Upper lobe of left lung (tissue), 6 donors: ENCODE data around the gene STH. TPM values are rescaled to one million over a fixed set of nuclear protein-coding genes. Genes with fewer than 3 reads are reported as not detected.

Experiments
- ATAC-seq, 2 donors: fragments of 200-7000 bp; cut with Tn5 transposase; one replicate each; pipeline ENCODE4 v1.9.1; 2022; ENCODE audit warnings: mild to moderate bottlenecking in 2 of 2, moderate library complexity in 2 of 2; ENCODE audit not compliant: low FRiP score in 2 of 2
- DNase-seq, 2 donors: peaks; one replicate each; pipeline ENCODE4 v3.0.0-alpha.2; 2019 to 2020
- H3K27ac ChIP-seq, 4 donors: fragments of 200-600 bp; sonication (generic); one replicate each; pipeline ENCODE4 v1.5.1; 2016 to 2019
- H3K27me3 ChIP-seq, 4 donors: fragments of 200-600 bp; sonication (generic); one replicate each; pipeline ENCODE4 v1.5.1; 2017 to 2019
- H3K36me3 ChIP-seq, 4 donors: fragments of 200-600 bp; sonication (generic); one replicate each; pipeline ENCODE4 v1.5.1; 2016 to 2019
- H3K4me1 ChIP-seq, 4 donors: fragments of 200-600 bp; sonication (generic); one replicate each; pipeline ENCODE4 v1.5.1; 2018 to 2019
- H3K4me3 ChIP-seq, 4 donors: fragments of 200-600 bp; sonication (generic); one replicate each; pipeline ENCODE4 v1.5.1; 2017 to 2019; ENCODE audit warnings: mild to moderate bottlenecking in 2 of 4, moderate library complexity in 1 of 4
- H3K9me3 ChIP-seq, 4 donors: fragments of 200-600 bp; sonication (generic); one replicate each; pipeline ENCODE4 v1.5.1; 2018 to 2019
- CTCF ChIP-seq, 6 experiments: fragments of 450-650 bp in 4 of 6; fragments of 200-600 bp in 2 of 6; sonication (generic) in 2 of 6; IDR thresholded peaks; one replicate each; pipeline ENCODE4 v1.5.1; 2016 to 2019; ENCODE audit warnings: antibody characterized with exemption in 6 of 6
- EP300 ChIP-seq, 4 donors: sonication (generic); formaldehyde crosslinking; IDR thresholded peaks; one replicate each; pipeline ENCODE4 v1.5.1; 2017; ENCODE audit warnings: antibody characterized with exemption in 4 of 4, control low read depth in 2 of 4
- POLR2A ChIP-seq, 4 donors: fragments of 450-650 bp; IDR thresholded peaks; one replicate each; pipeline ENCODE4 v1.5.1; 2016 to 2017; ENCODE audit warnings: antibody characterized with exemption in 4 of 4, mild to moderate bottlenecking in 2 of 4
- POLR2AphosphoS5 ChIP-seq, 2 donors: sonication (generic); formaldehyde crosslinking; IDR thresholded peaks; one replicate each; pipeline ENCODE4 v1.5.1; 2017; ENCODE audit warnings: antibody characterized with exemption in 2 of 2
- WGBS, 2 donors: methylation state at CpG; one replicate each; pipeline ENCODE4 v1.1.5; 2017 to 2018; 5-methylcytosine and 5-hydroxymethylcytosine counted together
- total RNA-seq, 6 donors: library from RNA; depleted of rRNA in 4 of 6; stranded (reverse); fragments of >200 nt in 4 of 6; gene quantifications; one replicate each; pipeline versions ENCODE4 v1.1.0 to v1.2.1, GENCODE V29; 2016 to 2021
- donor health status: DM: no; HTN: no; CAD: no; lungs with moderate emphysema.
- donor health status: DM: no; HTN: yes; CAD: no; lungs with severe emphysema.

The STH gene
- total RNA-seq, 6 donors from 2014 or later = not detected

GRCh38 chr17:46027048-46027975 lies 28.3 kb downstream of the STH start:
- 69 to 82% methylated on average over 11 to 12 of the region's 12 CpGs for WGBS, 2 donors
- Histone ChIP-seq H3K4me1 (peaks cover 0 to 10% (median 6%) of the 10 kb centered on the region in 4 donors), H3K36me3 (peaks cover 15 to 63% (median 34%) of the 10 kb centered on the region in 4 donors), H3K9me3 (no peaks in the 10 kb centered on the region), H3K27ac (peak overlapping the region in 3 of 4 donors; percentile 24 to 36 (median 35)), H3K4me3 (no peak overlapping the region), H3K27me3 (no peaks in the 10 kb centered on the region)
- DNase-seq (no peak), ATAC-seq (peak in 1 of 2 donors; percentile 20)
- TF ChIP-seq CTCF (IDR thresholded peaks at IDR 0.05) (no peak), POLR2A (IDR thresholded peaks at IDR 0.05) (no peak), POLR2AphosphoS5 (IDR thresholded peaks at IDR 0.05) (no peak), EP300 (IDR thresholded peaks at IDR 0.05) (no peak)

GRCh38 chr17:46027976-46028325 lies 28.9 kb downstream of the STH start:
- Histone ChIP-seq H3K27me3 (no peaks in the 10 kb centered on the region), H3K27ac (peak overlapping the region in 1 of 4 donors; percentile 36), H3K9me3 (no peaks in the 10 kb centered on the region), H3K4me1 (peaks cover 0 to 10% (median 6%) of the 10 kb centered on the region in 4 donors), H3K36me3 (peaks cover 22 to 67% (median 38%) of the 10 kb centered on the region in 4 donors), H3K4me3 (no peak overlapping the region)
- DNase-seq = no peak
- no peak for ATAC-seq
- no peak for TF ChIP-seq CTCF (IDR thresholded peaks at IDR 0.05)
- no peak for TF ChIP-seq POLR2AphosphoS5 (IDR thresholded peaks at IDR 0.05)
- no peak for TF ChIP-seq EP300 (IDR thresholded peaks at IDR 0.05)
- no peak for TF ChIP-seq POLR2A (IDR thresholded peaks at IDR 0.05)
- 84 to 87% methylated on average over 4 of the region's 4 CpGs for WGBS, 2 donors

- WGBS, 2 donors = 79 to 87% methylated on average over 3 of the region's 3 CpGs
- no peak overlapping the region for H3K27ac ChIP-seq
- TF ChIP-seq CTCF (IDR thresholded peaks at IDR 0.05) (no peak), POLR2AphosphoS5 (IDR thresholded peaks at IDR 0.05) (no peak), EP300 (IDR thresholded peaks at IDR 0.05) (no peak)
- no peak for DNase-seq
- no peaks in the 10 kb centered on the region for H3K9me3 ChIP-seq
- peaks cover 0 to 10% (median 6%) of the 10 kb centered on the region in 4 donors for H3K4me1 ChIP-seq
- H3K27me3 ChIP-seq = no peaks in the 10 kb centered on the region
- peaks cover 25 to 71% (median 41%) of the 10 kb centered on the region in 4 donors for H3K36me3 ChIP-seq
- H3K4me3 ChIP-seq = no peak overlapping the region
- ATAC-seq = no peak
These were observed 29.3 kb downstream of the STH start for GRCh38 chr17:46028374-46028773.

GRCh38 chr17:46028981-46029565 lies 30.0 kb downstream of the STH start:
- no peak for ATAC-seq
- Histone ChIP-seq H3K27ac (no peak overlapping the region), H3K4me3 (no peak overlapping the region), H3K4me1 (peaks cover 0 to 10% (median 6%) of the 10 kb centered on the region in 4 donors), H3K27me3 (no peaks in the 10 kb centered on the region), H3K36me3 (peaks cover 27 to 78% (median 47%) of the 10 kb centered on the region in 4 donors), H3K9me3 (no peaks in the 10 kb centered on the region)
- no peak for TF ChIP-seq CTCF (IDR thresholded peaks at IDR 0.05)
- no peak for TF ChIP-seq EP300 (IDR thresholded peaks at IDR 0.05)
- TF ChIP-seq POLR2AphosphoS5 (IDR thresholded peaks at IDR 0.05) = no peak
- no peak for DNase-seq
- 57 to 60% methylated on average over 4 of the region's 4 CpGs for WGBS, 2 donors
